ENCODE measurements around the gene SLC4A5.
A peak's percentile ranks its signal among the peaks of the same experiment; 100 is the strongest.

The SLC4A5 gene, protein sequence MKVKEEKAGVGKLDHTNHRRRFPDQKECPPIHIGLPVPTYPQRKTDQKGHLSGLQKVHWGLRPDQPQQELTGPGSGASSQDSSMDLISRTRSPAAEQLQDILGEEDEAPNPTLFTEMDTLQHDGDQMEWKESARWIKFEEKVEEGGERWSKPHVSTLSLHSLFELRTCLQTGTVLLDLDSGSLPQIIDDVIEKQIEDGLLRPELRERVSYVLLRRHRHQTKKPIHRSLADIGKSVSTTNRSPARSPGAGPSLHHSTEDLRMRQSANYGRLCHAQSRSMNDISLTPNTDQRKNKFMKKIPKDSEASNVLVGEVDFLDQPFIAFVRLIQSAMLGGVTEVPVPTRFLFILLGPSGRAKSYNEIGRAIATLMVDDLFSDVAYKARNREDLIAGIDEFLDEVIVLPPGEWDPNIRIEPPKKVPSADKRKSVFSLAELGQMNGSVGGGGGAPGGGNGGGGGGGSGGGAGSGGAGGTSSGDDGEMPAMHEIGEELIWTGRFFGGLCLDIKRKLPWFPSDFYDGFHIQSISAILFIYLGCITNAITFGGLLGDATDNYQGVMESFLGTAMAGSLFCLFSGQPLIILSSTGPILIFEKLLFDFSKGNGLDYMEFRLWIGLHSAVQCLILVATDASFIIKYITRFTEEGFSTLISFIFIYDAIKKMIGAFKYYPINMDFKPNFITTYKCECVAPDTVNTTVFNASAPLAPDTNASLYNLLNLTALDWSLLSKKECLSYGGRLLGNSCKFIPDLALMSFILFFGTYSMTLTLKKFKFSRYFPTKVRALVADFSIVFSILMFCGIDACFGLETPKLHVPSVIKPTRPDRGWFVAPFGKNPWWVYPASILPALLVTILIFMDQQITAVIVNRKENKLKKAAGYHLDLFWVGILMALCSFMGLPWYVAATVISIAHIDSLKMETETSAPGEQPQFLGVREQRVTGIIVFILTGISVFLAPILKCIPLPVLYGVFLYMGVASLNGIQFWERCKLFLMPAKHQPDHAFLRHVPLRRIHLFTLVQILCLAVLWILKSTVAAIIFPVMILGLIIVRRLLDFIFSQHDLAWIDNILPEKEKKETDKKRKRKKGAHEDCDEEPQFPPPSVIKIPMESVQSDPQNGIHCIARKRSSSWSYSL

DNA sequence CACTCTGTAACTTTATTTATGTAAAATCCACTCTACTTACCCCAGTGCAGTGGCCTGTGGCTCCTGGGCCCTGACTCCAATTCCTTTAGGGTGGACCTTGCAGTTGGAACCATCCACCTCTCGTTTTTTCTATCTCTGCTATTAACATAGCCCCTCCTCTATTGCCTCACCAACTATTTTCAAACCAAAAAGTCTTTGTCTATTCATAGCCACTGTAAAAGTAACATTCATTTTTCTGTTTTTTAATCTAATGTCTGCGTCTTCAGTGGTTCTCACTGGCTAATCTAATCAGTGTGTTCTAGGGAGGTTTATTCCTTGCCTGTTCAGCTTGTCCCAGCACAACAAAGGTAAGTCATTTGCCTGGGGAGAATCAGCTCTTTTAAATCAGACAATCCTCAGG lies at the start of gene SLC4A5:
TSS of gene SLC4A5 (minus strand) at position 101 of the 400 bp plus-strand sequence. CDS start 28,393 bp downstream, outside the sequence.
- FAIRE-seq, result no peak

DNA sequence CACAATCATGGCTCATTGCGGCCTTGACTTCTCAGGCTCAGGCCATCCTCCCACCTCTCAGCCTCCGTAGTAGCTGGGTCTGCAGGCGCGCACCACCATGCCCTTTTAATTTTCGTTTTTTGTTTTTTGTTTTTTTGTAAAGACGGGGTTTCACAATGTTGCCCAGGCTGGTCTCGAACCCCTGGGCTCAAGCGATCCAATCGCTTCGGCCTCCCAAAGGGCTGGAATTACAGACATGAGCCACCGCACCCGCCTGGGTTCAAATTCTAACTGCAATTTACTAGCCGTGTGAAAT lies 49.2 kb upstream of the SLC4A5 start:
- FAIRE-seq, result no peak

DNA sequence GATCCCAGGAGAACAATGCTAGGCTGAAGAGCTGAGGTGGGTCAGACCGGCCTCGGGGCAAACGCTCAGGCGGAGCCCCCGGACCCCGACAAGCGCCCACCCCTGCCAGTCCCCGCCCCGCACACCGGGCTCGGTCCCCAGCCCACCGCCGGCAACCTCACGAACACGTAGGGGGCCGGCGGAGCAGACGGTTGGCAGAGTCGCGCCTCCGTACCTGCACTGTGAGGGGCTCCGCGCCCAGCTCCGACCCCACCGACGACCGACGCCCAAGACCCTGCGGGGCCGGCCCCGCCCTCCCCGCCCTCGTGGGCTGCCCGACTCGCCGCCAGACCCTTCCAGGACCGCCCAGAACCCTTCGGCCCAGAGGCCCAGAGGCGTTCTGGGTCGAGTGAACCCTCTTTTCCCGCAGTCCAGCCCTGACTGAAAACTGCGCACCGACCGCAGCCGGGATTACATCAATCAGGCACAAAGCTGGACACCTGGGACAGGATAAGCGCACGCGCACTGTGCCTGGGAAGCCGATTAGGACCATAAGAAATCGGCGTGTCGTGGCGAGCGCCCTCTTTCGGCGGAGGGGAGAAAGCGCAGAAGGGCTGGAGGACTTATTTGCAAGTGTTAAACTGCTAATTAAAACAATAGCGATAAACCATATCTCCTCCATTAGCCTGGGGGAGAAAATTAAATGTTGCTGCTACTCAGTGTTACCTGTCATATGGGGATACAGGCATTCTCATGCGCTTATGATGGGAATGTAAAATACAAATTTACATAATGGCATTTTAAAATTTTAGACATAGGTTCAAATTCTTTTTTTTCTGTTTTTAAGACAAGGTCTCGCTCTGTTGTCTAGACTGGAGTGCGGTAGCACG lies 48.6 kb upstream of the SLC4A5 start:
- FAIRE-seq, result peak; percentile 93

DNA sequence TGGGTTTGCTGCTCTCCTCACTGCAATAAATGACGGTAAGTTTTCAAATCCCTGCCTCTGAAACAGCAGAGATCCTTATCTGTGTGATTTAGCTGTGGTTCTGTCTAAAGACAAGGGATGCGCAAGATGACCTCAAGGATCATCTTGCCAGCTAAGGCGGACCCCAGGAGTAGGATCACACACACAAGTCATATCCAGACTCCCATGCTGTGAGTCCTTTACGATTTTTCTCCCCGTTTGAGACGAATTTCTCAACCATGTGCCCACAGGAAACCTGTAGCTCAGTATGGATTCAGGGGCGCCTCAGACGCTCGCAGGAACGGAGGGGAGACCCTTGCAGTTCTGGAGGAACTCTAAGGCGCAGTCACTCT lies 48.0 kb upstream of the SLC4A5 start:
- FAIRE-seq, result no peak

DNA sequence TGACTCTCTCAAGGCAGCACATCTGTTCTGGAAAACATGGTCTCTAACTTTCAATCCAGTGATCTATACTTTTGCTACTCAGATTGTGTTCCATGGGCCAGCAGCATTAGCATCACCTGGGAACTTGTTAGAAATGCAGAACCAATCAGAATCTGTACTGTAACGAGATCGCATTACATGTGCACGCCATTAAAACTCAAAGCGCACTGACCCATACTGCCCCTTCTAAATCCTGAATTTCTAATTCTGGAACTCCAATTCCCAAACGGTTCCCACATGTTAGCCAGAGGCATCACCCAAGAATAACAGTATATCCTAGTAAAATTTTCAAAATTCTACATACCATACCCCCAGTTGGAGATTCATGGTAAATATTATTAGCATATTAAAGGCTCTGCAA lies 47.4 kb upstream of the SLC4A5 start:
- FAIRE-seq, result no peak

DNA sequence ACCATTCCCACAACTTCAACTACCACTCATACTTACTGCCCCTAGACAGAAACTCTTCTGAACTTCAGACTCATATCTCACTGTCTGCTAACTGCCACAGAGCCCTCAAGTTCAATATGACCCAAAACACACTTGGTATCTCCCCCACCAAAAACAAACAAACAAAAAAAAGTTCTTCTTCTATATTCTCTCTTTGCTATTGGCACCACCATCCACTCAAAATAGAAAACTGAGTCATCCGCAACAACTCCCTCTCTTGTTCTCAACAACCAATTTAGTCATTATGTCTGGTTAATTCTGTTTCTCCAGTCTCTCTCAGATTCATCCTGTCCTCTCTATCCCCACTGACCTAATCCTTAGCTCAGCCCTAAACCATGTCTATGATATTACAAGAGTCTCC lies 44.1 kb upstream of the SLC4A5 start:
- no peak for FAIRE-seq

DNA sequence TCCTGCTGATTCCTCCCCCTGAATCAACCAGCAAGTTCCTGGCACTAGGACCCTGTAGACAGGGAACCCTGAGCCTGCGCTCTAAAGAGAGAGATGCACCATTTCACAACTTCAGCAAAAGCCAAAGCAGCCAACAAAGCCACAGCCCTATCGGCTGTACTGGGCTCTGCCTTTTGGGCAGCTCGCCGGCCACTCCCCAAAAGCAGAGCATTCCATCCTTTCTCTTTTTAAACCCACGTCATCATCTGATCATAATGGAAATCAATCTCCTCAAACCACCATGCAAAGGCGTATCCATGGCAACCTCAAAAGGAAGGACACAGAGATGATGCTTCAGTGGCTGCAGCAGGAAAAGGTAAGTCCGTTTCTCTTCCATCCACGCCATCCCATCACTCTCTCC lies 42.2 kb upstream of the SLC4A5 start:
- no peak for FAIRE-seq

DNA sequence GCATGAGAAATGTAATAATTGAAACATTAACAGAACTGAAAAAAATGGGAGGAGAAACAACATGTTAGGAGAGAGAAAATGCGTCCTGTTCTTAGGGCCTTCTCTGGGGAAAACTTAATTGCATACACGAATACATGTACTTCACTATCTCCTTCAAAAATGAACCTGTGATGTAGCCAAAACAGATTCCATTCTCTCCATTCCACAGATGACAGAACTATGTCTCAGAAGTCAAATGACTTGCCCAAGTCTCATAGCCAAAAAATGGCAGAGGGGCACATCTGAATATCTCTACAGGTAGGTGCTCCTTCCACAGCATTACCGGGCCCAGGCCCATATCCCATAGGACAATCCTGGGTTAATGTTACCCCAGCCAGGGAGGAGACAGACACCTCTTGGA lies 40.8 kb upstream of the SLC4A5 start:
- FAIRE-seq, result no peak

DNA sequence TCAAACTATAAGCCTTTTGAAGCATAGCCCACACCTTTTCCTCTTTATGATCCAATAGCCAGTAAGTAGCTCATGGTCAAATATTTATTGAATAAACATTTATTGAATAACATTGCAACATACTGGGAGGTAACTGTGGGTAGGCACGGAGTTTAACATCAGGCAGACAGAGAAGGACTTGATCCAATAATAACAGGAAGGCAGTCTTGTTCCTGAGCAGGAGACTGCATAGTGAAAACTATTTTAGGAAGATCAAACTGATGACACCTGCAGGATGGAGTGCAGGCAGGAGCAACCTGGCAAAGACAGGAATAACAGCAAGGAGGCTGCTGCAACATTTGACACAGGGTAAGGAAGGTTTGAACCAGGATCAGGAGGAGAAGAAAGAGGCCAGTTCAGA lies 40.0 kb upstream of the SLC4A5 start:
- no peak for FAIRE-seq

DNA sequence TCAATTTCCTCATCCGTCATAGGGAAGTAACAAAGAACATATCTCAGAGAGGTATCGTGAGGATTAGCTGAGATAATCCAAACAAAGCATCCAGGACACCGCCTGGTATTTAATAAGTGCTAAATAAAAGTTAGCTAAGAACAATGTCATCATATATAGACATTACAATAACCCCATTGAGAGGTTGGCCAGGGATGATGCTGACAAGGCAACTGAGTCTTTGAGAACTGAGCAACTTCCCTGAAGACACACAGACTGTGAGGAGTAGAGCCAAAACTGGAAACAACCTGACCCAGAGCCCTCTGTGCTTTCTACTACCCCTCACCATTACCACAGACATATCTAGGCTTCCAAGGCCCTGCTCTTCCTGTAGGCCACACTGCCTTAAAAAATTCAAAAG lies 38.5 kb upstream of the SLC4A5 start:
- no peak for FAIRE-seq

DNA sequence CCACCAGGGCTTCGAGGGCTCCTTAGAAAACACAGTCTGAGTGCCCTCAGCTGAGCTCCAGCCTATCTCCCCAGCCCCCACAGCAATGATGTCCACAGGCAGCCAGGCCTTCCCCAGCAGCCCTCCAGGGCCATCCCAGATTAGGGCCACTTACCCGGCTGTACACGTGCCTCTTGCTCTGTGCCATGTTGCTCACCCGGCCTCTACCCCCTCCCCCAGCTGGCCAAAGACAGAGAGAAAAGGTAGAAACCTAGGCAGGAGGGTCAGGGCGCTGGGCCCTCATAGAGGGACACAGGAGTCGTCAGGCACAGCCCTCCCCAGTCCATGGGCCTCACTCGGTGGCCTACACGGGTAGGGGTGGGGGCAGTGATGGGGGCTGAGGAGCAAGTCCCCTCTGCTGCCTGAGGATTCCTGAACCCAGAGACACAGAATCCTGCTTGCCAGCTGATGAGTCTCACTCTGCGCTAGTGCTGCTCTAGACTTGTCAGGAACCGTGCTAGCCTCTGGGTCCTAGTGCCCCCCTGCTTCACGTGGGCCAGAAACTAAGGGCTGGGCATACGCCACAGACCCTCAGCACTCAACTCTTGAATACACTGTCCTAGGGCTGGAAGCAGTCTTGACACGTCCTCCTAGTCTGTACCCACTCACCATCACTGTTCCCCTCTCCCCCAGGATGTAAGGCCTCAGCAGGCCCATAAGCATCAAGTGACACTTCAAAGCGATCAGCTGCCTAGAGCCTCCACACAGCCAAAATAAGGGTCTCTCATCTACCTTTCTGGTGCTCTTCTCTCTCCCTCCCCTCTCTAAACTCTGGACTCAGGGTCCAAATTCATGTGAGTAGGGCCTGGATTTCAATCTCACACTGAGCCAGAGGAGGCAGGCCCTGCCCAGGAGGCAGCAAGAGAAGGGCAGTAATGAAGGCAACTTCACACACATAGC lies 36.9 kb upstream of the SLC4A5 start, which contains the start of gene DCTN1:
TSS of gene DCTN1 (minus strand) at position 461 of the 939 bp plus-strand sequence. CDS start at position 187, 274 bp downstream.
- FAIRE-seq, result no peak

DNA sequence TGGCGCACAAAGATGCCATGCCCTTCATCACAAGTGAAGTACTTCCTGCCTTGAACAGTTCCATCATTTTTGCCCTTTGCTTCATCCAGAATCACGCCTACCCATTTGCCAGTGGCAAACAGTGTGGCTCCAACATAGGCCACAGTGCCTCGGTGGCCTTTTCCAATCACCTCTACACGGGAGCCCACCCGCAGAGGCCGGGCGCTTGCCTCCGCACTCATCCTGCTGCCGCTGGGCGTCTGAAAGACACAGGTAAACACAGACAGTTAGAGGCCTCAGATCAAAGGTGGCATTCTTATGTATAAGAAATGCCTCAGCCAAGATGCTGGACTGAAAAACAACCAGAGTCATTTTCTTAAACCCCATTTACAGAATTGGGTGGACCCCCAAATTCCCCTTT lies 34.8 kb upstream of the SLC4A5 start:
- FAIRE-seq, result no peak

DNA sequence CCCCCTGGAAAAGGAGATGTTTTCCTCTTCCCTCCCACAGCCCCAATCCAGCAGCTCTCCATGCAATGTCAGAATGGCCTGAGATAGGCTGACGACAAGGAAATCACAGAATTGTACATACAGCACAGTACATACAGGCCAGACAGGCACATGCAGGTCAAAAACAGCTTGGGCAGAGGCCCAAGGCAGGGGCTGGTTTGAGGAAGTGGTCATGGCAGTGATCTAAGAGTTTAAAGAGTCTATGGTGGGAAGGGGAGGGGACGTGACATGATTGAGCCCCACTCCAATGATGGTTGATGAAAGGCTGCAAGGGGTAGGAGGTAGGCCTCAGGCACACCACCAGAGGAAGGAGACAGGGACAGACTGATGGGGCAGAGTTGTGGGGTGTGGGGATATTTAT lies 32.6 kb upstream of the SLC4A5 start:
- FAIRE-seq, result no peak

DNA sequence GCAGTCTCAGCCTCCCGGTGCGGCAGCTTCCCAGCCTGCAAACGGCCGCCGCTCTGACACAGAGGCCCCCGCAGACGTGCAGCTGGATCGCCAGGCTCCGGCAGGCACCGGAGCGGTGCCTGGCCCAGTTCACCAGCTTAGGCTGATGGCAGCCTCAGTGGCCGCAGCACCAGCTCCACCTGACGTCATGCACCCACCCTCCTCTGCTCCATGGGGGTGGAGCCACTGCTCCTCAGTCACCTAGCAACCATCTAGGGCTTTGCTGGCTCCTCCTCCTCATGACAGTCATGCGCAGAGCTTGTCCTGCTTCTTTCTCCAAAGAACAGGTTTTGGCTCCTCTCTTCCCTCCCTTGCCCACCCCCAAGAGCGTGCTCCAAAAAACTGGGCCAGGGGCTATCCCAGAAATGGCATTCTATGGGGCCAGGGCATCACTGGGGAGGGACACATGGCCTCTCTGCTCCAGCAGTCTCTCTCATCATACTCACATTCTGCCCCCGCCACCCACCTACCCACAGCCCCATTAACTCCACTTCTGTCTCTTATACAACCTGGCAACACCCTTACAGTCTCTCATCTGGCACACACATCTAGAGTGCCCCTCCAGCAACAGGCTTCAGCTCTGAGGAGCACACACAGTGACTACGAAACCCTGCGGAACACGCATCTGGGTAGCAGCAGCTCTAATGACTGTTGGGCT lies 31.4 kb upstream of the SLC4A5 start:
- FAIRE-seq, result no peak

DNA sequence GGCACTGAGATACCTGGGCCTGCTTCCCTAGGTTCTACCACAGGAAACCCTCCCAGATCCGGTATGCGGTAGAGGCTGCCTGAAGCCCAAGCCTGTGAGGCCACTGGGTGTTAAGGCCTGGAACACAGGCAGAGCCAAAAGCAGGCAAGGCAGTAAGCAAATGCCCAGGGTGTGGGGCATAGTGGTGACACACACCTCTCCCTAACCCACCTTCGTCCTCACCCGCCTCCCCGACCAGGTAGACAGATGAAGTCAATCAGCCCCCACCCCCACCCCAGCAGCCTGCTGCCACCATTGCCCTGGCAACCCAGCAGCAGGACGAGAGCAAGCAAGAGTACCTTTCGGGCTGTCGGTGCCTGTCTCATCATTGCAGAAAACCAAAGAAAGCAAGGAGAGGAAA lies 30.8 kb upstream of the SLC4A5 start:
- no peak for FAIRE-seq

DNA sequence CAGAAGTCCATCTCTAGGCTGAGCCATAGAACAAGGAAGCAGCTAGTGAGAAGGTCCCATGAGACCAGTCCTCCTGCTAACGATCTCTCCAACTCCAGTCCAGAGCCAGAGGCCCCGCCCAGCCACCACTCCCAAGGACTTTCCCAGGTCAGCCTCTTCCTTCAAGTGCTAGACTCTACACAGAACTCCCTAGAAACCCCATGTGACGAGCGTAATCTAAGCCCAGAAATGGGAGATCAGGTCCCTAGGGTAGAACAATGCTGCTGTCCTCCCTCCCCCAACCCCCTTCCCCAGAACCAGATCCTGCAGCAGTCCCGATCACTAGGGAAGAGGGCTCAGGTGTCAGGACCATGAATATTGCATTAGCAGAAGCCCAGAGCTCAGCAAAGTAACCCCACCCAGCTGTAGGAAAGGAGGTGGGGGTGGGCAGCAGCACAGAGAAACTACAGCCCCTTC lies 30.0 kb upstream of the SLC4A5 start:
- FAIRE-seq, result no peak

DNA sequence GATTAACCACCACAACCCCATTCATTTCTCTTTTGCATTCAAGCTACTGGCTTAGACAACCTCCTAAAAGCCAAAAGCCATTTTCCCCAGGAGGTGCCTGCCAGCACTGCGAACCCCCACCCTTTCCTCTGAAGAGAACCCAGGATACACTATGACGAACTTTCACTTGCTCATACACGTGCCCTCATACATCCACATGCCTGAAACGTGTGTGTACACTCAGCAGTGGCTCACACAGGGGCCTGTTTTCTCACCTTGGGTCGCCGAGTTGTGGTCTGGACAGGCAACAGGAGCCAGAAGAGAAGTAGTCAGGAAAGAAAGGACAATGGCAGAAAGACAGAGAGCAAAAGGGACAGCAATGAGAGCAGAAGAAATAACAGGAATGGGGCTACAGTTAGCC lies 29.5 kb upstream of the SLC4A5 start:
- no peak for FAIRE-seq

DNA sequence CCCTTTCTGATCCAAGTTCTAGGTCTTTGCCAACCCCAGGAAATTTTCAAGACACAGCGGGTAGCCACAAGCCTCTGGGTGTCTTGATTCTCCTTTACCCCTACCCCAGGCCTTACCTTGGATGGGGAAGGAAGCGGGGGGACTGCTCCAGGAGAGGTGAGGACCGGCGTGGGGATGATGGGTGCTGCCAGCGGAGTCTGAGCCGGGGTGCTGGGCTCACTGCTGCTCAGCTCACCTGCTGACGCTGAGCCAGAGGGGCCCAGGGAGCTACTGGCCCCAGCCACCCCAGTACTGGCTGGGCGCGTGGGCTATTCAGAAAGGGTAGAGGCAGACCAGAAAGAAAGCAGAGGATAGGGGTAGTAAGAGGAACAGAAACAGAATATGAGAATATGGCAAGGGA lies 28.2 kb upstream of the SLC4A5 start:
- FAIRE-seq, result no peak

DNA sequence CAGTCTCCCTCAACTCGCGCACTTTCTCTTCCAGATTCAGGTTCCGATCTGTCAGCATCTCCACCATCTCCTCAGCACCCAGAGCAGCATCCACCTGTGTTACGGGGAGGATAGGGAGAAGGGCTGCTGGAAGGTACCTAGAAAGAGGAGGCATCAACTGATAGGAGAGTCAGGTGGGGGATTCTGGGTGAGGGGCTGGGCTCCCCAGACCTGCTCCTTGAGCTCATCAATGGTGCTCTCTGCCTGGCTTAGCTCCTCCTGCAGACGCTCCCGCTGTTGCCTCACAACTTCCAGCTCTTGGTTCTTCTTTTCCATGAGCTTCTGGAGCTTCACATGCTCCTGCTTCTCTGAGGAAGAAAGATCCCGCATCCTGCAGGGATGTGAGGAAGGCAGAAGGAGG lies 26.8 kb upstream of the SLC4A5 start:
- FAIRE-seq, result no peak

DNA sequence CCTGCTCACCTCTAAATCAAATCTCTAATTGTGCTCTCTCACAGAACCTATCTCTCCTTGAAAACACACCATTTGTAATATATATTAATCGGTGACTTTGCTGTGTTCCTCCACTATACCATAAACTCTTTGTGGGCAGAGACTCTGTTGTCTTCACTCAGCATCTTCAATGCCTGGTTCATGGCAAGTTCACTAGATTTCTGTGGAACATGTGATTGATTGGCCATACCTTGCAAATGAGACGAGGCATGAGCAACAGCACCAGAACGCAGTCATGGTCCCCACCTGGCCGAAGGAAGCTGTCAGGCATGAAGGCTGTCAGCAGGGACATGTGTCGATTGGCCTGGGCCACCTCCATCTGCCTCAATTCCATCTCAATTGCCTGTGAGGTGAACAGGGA lies 25.3 kb upstream of the SLC4A5 start:
- FAIRE-seq, result no peak

DNA sequence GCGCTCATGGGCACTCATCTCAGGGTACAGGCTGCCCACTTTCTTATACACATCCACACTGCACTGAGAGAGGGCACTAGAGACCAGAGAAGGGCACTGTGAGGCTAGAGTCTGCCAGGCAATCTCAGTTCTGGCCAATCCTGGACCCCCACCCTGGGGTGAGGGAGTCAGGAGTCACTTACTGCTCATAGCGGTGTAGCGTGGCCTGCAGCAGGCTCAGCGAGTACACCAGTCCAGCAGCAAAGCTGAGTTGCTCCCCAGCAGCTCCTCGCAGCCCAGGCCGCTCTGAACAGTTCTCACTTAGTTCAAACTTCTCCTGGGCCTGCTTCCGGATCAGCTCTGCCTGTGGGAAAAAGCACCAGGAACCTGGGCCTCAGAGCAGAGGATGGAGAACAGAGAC lies 24.6 kb upstream of the SLC4A5 start:
- no peak for FAIRE-seq

Measured in G401.6 (cell line).